GM18951 (cell line): ENCODE results near the gene GRIN3B.

Experiments
- POLR2A ChIP-seq: IDR thresholded peaks from 4 replicates; pipeline ENCODE4 v1.6.1; 2011; ENCODE audit warnings: mild to moderate bottlenecking; ENCODE audit not compliant: insufficient read length, insufficient read depth; ENCODE audit errors: extremely low read depth
- in situ Hi-C: fragments of 300-500 bp; cut with MboI; formaldehyde crosslinking; loops from one replicate; pipeline ENCODE4 v1.12.0; 2022; ENCODE audit warnings: low sequenced_read_pairs, mixed read lengths, inconsistent platforms; ENCODE audit not compliant: unreplicated experiment

Gene GRIN3B

DNA sequence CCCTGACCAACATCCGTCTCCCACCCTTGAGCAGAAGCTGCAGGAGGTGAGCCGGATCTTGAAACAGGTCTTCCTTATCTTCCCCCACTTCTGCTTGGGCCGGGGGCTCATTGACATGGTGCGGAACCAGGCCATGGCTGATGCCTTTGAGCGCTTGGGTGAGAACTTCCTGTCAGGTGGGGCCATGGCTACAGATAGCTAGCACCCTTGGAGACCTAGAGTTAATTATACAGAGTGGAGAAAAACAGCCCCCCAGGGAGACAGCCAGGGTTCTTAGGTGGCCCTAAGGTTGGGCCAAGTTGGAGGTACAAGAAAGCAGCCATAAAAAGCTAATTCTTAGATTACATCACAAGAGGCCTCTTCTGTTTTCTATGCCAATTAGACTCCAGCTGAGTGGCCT, 57.9 kb downstream of the GRIN3B start:
- no peak for TF ChIP-seq POLR2A
- in situ Hi-C loops, result no loop called here
